Hepatic stellate cell (primary cell): ENCODE results near the gene BTBD16.
A peak's percentile ranks its signal among the peaks of the same experiment; 100 is the strongest.

Experiments
- DNase-seq: peaks from one replicate; pipeline ENCODE4 v3.0.0; 2011; ENCODE audit warnings: low spot score

The BTBD16 gene

GRCh38 chr10:122248356-122249302 lies 22.5 kb upstream of the BTBD16 start:
- no peak for DNase-seq

GRCh38 chr10:122249303-122249850 lies 21.7 kb upstream of the BTBD16 start:
- no peak for DNase-seq

DNA sequence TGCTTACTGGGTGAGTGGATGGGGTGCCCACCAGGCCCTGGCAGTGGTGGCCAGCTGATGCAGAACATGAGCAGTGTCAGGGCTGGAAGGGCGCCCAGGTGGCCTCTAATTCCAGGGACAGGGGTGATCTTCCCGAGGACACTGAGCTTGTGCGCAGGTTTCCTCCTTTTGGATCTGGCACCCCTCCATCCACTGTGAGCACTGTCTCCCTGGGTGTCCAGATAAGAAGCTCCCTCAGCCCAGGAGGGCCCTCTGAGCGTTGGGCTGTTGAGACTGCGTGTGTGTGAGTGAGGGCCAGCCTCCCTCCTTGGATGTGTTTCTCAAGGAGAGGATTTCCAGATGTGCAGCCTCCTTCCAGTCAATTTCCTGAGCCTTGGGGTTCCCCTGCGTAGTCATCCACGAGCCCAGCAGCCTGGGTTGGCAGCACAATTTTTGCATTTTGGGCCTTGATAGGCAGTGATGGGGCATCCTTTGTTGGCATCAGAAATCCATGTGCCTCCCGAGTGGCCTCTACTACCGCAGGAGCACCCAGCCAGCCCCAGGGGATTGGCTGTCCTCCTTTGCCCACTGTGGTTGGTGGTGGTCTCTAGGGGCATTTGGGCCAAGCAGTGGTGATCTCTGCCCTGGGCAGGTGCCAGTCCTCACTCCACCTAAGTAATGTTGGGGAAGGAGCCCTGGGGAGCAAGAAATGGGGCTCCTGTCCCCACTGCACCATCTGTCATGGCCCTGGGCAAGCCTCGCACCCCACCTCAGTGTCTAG lies 20.9 kb upstream of the BTBD16 start:
- DNase-seq, result no peak

DNA sequence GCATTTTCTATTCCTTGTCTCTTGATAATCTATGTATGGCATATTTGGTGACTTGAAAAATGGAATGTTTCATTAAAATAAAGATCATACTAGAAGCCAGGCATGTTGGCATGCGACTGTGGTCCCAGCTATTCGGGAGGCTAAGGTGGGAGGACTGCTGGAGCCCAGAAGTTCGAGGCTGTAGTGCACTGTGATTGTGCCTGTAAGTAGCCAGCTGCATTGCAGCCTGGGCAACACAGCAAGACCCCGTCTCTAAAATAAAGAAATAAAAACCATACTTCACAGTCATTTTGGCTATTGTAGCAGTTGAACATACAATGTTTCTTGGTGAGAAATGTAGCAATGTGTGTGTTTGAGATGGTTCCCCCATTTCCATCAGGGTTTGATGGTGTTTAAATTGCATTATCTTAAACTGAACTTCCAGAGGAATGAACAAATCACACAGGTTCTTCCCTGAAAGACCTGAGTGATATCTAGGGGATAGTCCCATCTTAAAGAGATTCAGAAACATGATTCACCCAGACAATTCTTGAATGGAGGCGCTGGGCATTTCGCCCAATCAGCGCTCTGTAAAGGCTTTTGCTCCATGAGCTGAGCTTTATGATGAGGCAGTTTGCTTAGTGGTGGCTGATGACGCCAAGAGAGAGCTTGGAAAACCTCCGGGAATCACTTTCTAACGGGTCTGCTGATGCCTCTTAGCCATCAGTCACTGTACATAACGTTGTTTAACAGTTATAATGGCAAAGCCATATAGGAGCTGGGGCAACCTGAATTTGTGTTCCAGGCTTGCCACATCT lies 19.4 kb upstream of the BTBD16 start:
- no peak for DNase-seq

GRCh38 chr10:122252805-122253204 lies 18.3 kb upstream of the BTBD16 start:
- DNase-seq, result no peak

GRCh38 chr10:122253605-122254004 lies 17.5 kb upstream of the BTBD16 start:
- DNase-seq, result no peak

GRCh38 chr10:122254831-122255230 lies 16.3 kb upstream of the BTBD16 start:
- no peak for DNase-seq

DNA sequence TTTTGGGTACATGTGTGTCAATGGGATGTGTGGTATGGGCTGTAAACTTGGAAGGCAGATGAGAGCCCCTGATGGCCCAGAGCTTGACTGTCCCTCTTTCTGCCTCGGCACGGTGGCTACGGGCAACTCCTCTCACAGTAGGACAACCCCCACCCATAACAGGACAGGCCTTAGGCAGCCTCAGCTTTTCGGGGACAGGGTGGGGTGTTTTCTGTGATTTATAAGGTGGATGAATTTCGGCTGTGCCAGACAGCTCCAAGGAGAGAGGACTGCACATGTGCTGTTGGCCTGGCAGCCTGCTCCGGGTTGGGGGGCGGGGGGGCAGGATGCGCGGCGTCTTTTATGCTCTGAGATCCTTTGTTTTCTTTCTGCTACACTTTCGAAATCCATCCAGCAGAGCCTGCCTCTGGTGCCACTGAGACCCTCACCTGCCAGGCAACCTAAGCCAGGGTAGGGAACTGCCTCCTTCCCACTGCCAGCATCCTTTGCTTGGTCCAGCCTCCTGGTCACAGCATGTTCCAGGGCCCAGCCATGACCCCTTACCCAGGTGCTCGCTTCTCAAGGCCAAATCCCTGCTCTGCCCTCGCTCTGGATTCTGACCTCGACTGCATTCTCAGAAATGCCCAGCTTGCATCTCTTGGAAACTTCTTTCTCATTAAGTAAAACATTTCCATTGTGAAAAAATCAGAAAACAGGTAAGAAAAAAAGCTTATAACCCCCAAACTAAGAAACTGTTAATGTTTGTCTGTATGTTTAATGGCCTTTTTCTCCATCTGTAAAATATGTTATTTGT lies 15.4 kb upstream of the BTBD16 start:
- no peak for DNase-seq

GRCh38 chr10:122257041-122257440 lies 14.1 kb upstream of the BTBD16 start:
- DNase-seq, result no peak

DNA sequence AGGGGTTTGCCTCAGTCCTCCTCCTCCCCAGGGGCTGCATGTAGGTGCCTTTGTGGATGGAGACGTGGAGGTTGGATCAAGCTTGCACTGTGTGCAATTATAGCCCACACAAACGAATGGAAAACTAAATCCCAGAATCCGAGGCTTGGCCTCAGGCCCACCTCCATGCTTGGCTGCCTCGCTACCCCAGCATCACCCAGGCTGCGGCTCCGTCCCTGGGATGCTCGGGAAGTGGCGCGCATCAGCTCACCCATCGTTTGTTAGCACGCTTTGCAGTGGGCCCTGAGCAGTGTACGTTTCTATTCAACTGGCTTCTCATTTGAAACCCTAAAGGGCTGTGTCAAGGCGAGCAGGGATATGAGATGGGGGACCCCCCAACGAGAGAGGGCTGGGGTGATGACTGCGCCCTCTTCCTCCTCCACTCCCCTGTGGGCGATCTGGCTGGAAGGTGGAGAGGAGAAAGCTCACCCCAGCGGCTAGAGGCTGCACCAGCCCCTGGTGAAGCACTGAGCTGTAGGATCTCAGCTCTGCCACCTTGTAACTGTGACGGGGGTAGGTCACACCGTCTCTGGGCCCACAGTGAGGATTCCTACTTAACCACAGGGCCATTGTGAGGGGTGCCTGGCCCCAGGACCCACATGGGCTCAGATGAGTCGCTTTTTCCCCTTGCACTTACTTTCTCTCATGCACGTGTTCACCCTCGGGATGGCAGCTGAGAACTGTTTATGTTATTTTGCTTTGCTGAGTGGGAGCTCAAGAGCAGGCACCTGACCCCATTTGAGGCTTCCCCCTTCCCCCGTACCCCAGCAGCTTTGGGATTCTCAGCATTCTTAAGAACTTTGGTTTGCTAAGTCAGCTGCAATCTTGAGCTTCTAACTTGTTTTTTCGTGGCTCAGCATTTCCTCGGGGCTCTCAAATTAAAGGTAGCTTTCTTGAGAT lies 12.7 kb upstream of the BTBD16 start:
- DNase-seq, result peak; percentile 41

GRCh38 chr10:122259075-122259466 lies 12.0 kb upstream of the BTBD16 start:
- no peak for DNase-seq

GRCh38 chr10:122261584-122261983 lies 9.5 kb upstream of the BTBD16 start:
- DNase-seq, result no peak

- DNase-seq, result peak; percentile 72
These were observed 7.1 kb upstream of the BTBD16 start for GRCh38 chr10:122263971-122264370.

DNA sequence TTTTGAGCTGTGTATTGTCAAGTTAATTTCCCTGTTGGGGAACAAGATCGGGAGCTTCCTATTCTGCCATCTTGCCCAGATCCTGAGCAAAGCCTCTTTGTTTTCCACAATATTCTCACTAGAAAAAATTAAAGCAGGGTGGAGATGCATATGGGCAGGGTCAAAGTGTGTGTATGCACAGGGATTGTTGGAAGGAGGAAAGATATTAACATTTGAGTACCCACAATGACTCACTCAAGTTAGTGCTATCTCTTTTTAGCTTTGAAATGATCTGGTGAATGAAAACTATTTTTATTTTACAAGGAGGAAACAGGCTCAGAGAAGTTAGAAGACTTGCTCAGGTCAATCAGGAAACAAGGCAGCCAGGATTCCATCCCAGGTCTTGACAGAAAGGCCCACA lies 6.7 kb upstream of the BTBD16 start:
- no peak for DNase-seq

GRCh38 chr10:122264931-122265330 lies 6.2 kb upstream of the BTBD16 start:
- no peak for DNase-seq

- DNase-seq, result no peak
These were observed 5.2 kb upstream of the BTBD16 start for GRCh38 chr10:122265896-122266295.

DNA sequence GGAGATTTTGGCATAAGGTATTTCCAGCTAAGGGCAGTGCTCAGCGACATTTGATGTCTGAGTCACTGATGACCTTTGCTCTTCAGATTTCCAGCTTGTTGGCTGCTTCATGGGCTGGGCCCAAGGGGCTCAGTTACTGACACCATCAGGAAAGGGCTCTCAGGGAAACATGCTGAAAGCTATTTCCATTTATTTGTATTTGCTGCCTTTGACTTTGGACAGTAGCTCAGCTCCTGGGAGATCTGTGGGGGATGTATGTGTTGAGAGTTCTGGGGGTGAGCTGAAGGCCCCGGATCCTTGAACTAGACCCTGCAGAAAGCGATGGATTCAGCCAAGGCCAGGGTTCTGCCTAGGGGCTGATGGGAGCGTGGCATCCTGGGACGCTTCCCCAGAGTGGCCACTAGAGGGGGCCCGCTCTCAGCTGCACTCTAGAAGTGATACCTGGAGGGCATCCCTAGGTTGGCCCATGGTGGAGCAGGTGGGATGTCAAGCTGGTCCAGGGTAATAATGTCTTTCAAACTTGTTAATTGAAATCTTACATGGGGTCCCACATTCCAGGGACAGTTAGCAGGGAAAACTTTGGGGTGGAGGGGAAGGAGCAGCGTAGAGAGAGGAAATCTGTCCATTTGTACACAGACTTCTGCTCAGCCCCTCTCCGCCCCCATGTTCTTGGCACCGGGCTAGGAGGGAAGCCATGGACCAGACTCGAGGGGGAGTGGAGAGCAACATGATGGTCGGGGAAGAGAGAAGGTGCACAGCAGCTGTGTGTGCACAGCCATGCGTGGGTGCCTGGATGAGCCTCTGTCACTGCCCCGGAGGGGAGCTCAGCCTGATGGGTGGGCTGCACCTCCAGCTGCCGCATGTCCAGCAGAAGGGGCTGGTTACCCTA lies 3.0 kb upstream of the BTBD16 start:
- peak; percentile 72 for DNase-seq

- DNase-seq, result no peak
These were observed 1.9 kb upstream of the BTBD16 start for GRCh38 chr10:122269059-122269687.
